K562 (cell line): Measurements from ENCODE around the gene CEP126. TPM values are rescaled to one million over a fixed set of nuclear protein-coding genes. Genes with fewer than 3 reads are reported as not detected.

ENCODE experiments used
- ATAC-seq: fragments of 200-7000 bp; cut with Tn5 transposase; 3 replicates; pipeline ENCODE4 v1.9.1; 2020; ENCODE audit warnings: moderate library complexity
- BruUV-seq: library from RNA; stranded (reverse); fragments of 400-500 nt; replicated peaks from 2 replicates; lab custom pipeline; 2021; lab: Mats Ljungman, UMichigan
- CTCF ChIA-PET: fragments of 300-600 bp; formaldehyde crosslinking; extraction: SDS; loops from one replicate; lab custom pipeline; 2021; ENCODE audit warnings: low intra/inter-chr PET ratio; lab: Yijun Ruan, JAX
- POLR2A ChIA-PET: fragments of 300-600, 350-650 bp; sonication (Branson Sonifier 250); formaldehyde crosslinking; extraction: SDS; loops from one replicate; lab custom pipeline; 2021; ENCODE audit warnings: antibody characterized with exemption, inconsistent platforms; lab: Yijun Ruan, JAX
- DNase-seq, 4 experiments: peaks; one replicate each; pipeline versions ENCODE4 v3.0.0 to v3.0.0-alpha.2; 2011 to 2018; ENCODE audit warnings: low spot score in 3 of 4, mixed read lengths in 3 of 4; ENCODE audit errors: extremely low read depth in 1 of 4
- FAIRE-seq: peaks from 2 replicates; lab custom pipeline; 2011; peaks lifted over from hg19 to GRCh38; lab: Jason Lieb, UNC
- H2AFZ ChIP-seq: 2 replicates; pipeline ENCODE4 v1.6.0; 2011; ENCODE audit warnings: low read depth, low read length, control low read depth, inconsistent platforms
- H3K27ac ChIP-seq: fragments of 200-600 bp; 3 replicates; pipeline ENCODE4 v1.8.0; 2011; ENCODE audit warnings: low read depth, mild to moderate bottlenecking, control low read depth, inconsistent platforms, low read length, moderate library complexity, mixed read lengths; ENCODE audit errors: extremely low read depth
- H3K27me3 ChIP-seq, 2 experiments: fragments of 300-600 bp in 1 of 2; 2 replicates in 1 of 2; 3 replicates in 1 of 2; pipeline versions ENCODE4 v1.6.0 to v1.8.0; 2011; ENCODE audit warnings: inconsistent platforms in 2 of 2, low read length in 2 of 2, mild to moderate bottlenecking in 1 of 2, mixed read lengths in 1 of 2, moderate library complexity in 1 of 2; ENCODE audit not compliant: control insufficient read depth in 2 of 2, insufficient read depth in 2 of 2
- H3K36me3 ChIP-seq: fragments of 300-600 bp; 3 replicates; pipeline ENCODE4 v1.8.0; 2011; ENCODE audit warnings: mild to moderate bottlenecking, low read length, inconsistent platforms; ENCODE audit not compliant: control insufficient read depth, insufficient read depth
- H3K4me1 ChIP-seq, 2 experiments: fragments of 200-600 bp in 1 of 2; replicated peaks in 1 of 2; 2 replicates in 1 of 2; 3 replicates in 1 of 2; pipeline versions ENCODE4 v1.5.1 to v1.8.0; 2011; ENCODE audit warnings: inconsistent platforms in 2 of 2, low read length in 2 of 2, mild to moderate bottlenecking in 1 of 2, mixed read lengths in 1 of 2, moderate library complexity in 1 of 2; ENCODE audit not compliant: control insufficient read depth in 2 of 2, insufficient read depth in 2 of 2
- H3K4me2 ChIP-seq: 2 replicates; pipeline ENCODE4 v1.6.1; 2011; ENCODE audit warnings: low read length, control low read depth, inconsistent platforms, mixed read lengths; ENCODE audit not compliant: insufficient read depth
- H3K4me3 ChIP-seq: fragments of 200-600 bp; sonication (generic), shearing (Covaris generic); 2 replicates; pipeline ENCODE4 v1.5.1; 2016; ENCODE audit warnings: control low read depth, inconsistent platforms
- H3K79me2 ChIP-seq: fragments of 200-600 bp; 3 replicates; pipeline ENCODE4 v1.8.0; 2011; ENCODE audit warnings: low read length, inconsistent platforms; ENCODE audit not compliant: control insufficient read depth, insufficient read depth
- H3K9ac ChIP-seq, 2 experiments: 2 replicates each; pipeline versions ENCODE4 v1.6.0 to v1.6.1; 2011; ENCODE audit warnings: low read depth in 2 of 2, low read length in 2 of 2, control low read depth in 1 of 2, inconsistent platforms in 1 of 2, mild to moderate bottlenecking in 1 of 2, mixed read lengths in 1 of 2; ENCODE audit not compliant: insufficient read depth in 1 of 2
- H3K9me1 ChIP-seq: one replicate; pipeline ENCODE4 v1.6.0; 2011; ENCODE audit warnings: inconsistent platforms, mild to moderate bottlenecking, low read length, moderate library complexity; ENCODE audit not compliant: control insufficient read depth, insufficient read depth
- H3K9me3 ChIP-seq: replicated peaks from 2 replicates; pipeline ENCODE4 v1.5.1; 2011; ENCODE audit warnings: low read depth, low read length, inconsistent platforms; ENCODE audit not compliant: control insufficient read depth, insufficient read depth
- H4K20me1 ChIP-seq: replicated peaks from 2 replicates; pipeline ENCODE4 v1.6.1; 2011; ENCODE audit warnings: low read length, inconsistent platforms, mixed read lengths; ENCODE audit not compliant: control insufficient read depth, insufficient read depth
- ARID1B ChIP-seq: fragments of 450-650 bp; IDR thresholded peaks from 2 replicates; pipeline ENCODE4 v1.6.1; 2016; ENCODE audit warnings: antibody characterized with exemption, mild to moderate bottlenecking, inconsistent platforms
- CBX1 ChIP-seq: sonication (generic); IDR thresholded peaks from 2 replicates; pipeline ENCODE4 v1.6.1; 2016; ENCODE audit warnings: antibody characterized with exemption, low read depth, mild to moderate bottlenecking
- CREM ChIP-seq: IDR thresholded peaks from 2 replicates; pipeline ENCODE4 v1.6.1; 2014; ENCODE audit warnings: antibody characterized with exemption, low read depth
- HMGN3 ChIP-seq: IDR thresholded peaks from 2 replicates; pipeline ENCODE4 v1.6.1; 2011; ENCODE audit warnings: borderline replicate concordance, low read depth, mild to moderate bottlenecking, mixed read lengths, low read length; ENCODE audit not compliant: insufficient read length; ENCODE audit errors: extremely low read depth
- KHSRP ChIP-seq: fragments of 450-650 bp; IDR thresholded peaks from 2 replicates; pipeline ENCODE4 v1.6.1; 2017
- MBD2 ChIP-seq: sonication (generic); IDR thresholded peaks from 2 replicates; pipeline ENCODE4 v1.6.1; 2016; ENCODE audit warnings: low read depth, borderline replicate concordance
- POU5F1 ChIP-seq: fragments of 150-350 bp; IDR thresholded peaks from 2 replicates; pipeline ENCODE4 v1.6.1; 2014; ENCODE audit warnings: borderline replicate concordance, low read length, low read depth, mild to moderate bottlenecking; ENCODE audit not compliant: partially characterized antibody
- WGBS: fragments of 100-300 bp; shearing (Covaris generic); methylation state at CpG from one replicate; pipeline ENCODE4 v1.1.6; 2016; ENCODE audit warnings: low coverage, mixed read lengths; ENCODE audit not compliant: insufficient coverage; ENCODE audit errors: missing lambda C conversion rate; 5-methylcytosine and 5-hydroxymethylcytosine counted together
- in situ Hi-C: fragments of 300-500 bp; cut with MboI; formaldehyde crosslinking; loops from 4 replicates; pipeline ENCODE4 v1.15.0; 2018; ENCODE audit warnings: inconsistent platforms, mixed read lengths
- intact Hi-C: fragments of 100-400 bp; cut with micrococcal nuclease; formaldehyde crosslinking; loops from 2 replicates; pipeline ENCODE4 v1.14.2; 2022
- polyA plus RNA-seq, 8 experiments: library from polyadenylated mRNA; depleted of rRNA in 4 of 8; stranded (reverse) in 5 of 8; unstranded in 3 of 8; fragments of >200 nt; fragmentation: Nextera tagmentation in 2 of 8; fragmentation: Illumina TruSeq in 1 of 8; extraction: Ambion mirVana in 2 of 8; extraction: Trizol in 1 of 8; gene quantifications; 2 replicates each; pipeline versions ENCODE4 v1.2.1 to v1.2.3, GENCODE V29; 2011 to 2014; ENCODE audit warnings: inconsistent platforms in 1 of 8, missing spikeins in 1 of 8
- total RNA-seq, 7 experiments: library from RNA; depleted of rRNA in 6 of 7; stranded (reverse); fragments of >200 nt in 6 of 7; fragmentation: Illumina TruSeq in 2 of 7; extraction: Trizol in 2 of 7; gene quantifications; 2 replicates each; pipeline versions ENCODE4 v1.2.1 to v1.2.3, GENCODE V29; 2011 to 2021; ENCODE audit warnings: low replicate concordance in 1 of 7
- TF ChIP-seq, protein P1 (sequence below): sonication (generic); formaldehyde crosslinking; IDR thresholded peaks from 2 replicates; pipeline ENCODE4 v1.8.0; 2022; ENCODE audit warnings: missing genetic modification reagents, mild to moderate bottlenecking, moderate library complexity, borderline replicate concordance
- TF ChIP-seq, protein P2 (sequence below), 2 experiments: fragments of 450-650 bp in 1 of 2; IDR thresholded peaks; 2 replicates each; pipeline ENCODE4 v1.6.1; 2011 to 2017; ENCODE audit warnings: low read depth in 2 of 2, antibody characterized with exemption in 1 of 2, borderline replicate concordance in 1 of 2, low read length in 1 of 2, mild to moderate bottlenecking in 1 of 2, mixed read lengths in 1 of 2; ENCODE audit not compliant: control insufficient read depth in 1 of 2
- TF ChIP-seq, protein P3 (sequence below): fragments of 450-650 bp; conservative IDR thresholded peaks from 2 replicates; pipeline ENCODE4 v1.6.1; 2016; ENCODE audit warnings: missing genetic modification characterization, low read depth, mild to moderate bottlenecking, control low read depth, missing compliant biosample characterization

The CEP126 gene
- total and polyA plus RNA-seq, 9 of the 15 experiments (the other 6 are each of a cell fraction or from before 2014, with no cell fraction given), result 0.01 to 0.11 (median 0.07) TPM; not detected in 3

DNA sequence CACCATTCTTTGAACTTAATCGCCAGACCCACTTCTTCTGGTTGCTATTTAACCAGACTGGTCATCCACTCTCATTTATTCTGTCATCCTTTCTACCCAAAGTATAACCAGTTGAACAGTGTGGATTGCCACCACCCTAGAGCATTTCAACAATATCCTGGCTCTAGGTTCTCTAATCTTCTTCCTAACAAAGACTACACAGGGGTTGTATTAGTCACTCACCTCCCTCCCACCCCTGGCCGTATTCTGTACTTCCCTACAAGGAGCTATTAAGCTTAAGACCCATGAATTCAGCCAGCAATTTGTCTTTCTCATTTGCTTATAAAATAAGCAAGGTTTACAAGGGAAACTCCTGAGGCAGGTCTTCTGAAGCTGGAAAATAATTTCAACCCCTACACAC lies 46.9 kb upstream of the CEP126 start:
- no TSS peak for BruUV-seq
- in situ Hi-C loops, result no loop called here

More for the DNA sequence above, 46.9 kb upstream of the CEP126 start:
- no peak for FAIRE-seq
- intact Hi-C loops, result no loop called here
- no peak overlapping the region for H3K4me2 ChIP-seq
- no peaks in the 10 kb centered on the region for H3K4me1 ChIP-seq
- no peak overlapping the region for H3K4me3 ChIP-seq
- whole genome bisulfite sequencing, result 0% methylated on average over 2 of the region's 2 CpGs
- ATAC-seq, result no peak
- no peaks in the 10 kb centered on the region for H3K36me3 ChIP-seq
- no peak overlapping the region for H3K27ac ChIP-seq
- no peak overlapping the region for H2AFZ ChIP-seq
- no peaks in the 10 kb centered on the region for H3K79me2 ChIP-seq
- H4K20me1 ChIP-seq, result no peaks in the 10 kb centered on the region
- TF ChIP-seq ARID1B (no peak), MBD2 (no peak), POU5F1 (no peak), HMGN3 (no peak), CBX1 (no peak), CREM (no peak), KHSRP (no peak)
- TF ChIP-seq, protein P1, sequence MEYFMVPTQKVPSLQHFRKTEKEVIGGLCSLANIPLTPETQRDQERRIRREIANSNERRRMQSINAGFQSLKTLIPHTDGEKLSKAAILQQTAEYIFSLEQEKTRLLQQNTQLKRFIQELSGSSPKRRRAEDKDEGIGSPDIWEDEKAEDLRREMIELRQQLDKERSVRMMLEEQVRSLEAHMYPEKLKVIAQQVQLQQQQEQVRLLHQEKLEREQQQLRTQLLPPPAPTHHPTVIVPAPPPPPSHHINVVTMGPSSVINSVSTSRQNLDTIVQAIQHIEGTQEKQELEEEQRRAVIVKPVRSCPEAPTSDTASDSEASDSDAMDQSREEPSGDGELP, result no peak
- TF ChIP-seq, protein P2, sequence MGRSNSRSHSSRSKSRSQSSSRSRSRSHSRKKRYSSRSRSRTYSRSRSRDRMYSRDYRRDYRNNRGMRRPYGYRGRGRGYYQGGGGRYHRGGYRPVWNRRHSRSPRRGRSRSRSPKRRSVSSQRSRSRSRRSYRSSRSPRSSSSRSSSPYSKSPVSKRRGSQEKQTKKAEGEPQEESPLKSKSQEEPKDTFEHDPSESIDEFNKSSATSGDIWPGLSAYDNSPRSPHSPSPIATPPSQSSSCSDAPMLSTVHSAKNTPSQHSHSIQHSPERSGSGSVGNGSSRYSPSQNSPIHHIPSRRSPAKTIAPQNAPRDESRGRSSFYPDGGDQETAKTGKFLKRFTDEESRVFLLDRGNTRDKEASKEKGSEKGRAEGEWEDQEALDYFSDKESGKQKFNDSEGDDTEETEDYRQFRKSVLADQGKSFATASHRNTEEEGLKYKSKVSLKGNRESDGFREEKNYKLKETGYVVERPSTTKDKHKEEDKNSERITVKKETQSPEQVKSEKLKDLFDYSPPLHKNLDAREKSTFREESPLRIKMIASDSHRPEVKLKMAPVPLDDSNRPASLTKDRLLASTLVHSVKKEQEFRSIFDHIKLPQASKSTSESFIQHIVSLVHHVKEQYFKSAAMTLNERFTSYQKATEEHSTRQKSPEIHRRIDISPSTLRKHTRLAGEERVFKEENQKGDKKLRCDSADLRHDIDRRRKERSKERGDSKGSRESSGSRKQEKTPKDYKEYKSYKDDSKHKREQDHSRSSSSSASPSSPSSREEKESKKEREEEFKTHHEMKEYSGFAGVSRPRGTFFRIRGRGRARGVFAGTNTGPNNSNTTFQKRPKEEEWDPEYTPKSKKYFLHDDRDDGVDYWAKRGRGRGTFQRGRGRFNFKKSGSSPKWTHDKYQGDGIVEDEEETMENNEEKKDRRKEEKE (IDR thresholded peaks at IDR 0.05; ENCODE audit: borderline replicate concordance in 1 of 2, control insufficient read depth in 1 of 2, low read depth in 2 of 2, low read length in 1 of 2), result no peak
- TF ChIP-seq, protein P3, sequence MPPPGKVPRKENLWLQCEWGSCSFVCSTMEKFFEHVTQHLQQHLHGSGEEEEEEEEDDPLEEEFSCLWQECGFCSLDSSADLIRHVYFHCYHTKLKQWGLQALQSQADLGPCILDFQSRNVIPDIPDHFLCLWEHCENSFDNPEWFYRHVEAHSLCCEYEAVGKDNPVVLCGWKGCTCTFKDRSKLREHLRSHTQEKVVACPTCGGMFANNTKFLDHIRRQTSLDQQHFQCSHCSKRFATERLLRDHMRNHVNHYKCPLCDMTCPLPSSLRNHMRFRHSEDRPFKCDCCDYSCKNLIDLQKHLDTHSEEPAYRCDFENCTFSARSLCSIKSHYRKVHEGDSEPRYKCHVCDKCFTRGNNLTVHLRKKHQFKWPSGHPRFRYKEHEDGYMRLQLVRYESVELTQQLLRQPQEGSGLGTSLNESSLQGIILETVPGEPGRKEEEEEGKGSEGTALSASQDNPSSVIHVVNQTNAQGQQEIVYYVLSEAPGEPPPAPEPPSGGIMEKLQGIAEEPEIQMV, result no peak
- H3K9ac ChIP-seq, result no peak overlapping the region
- DNase-seq, result no peak
- no peaks in the 10 kb centered on the region for H3K9me3 ChIP-seq
- ChIA-PET CTCF (no interaction called here), POLR2A (no interaction called here)
- H3K9me1 ChIP-seq, result no peaks in the 10 kb centered on the region
- no peaks in the 10 kb centered on the region for H3K27me3 ChIP-seq
